ENCODE measurements around the gene ABCC1.

The ABCC1 gene

GRCh38 chr16:16059160-16059559, 109.7 kb downstream of the ABCC1 start:
- DNase-seq, result no peak

DNA sequence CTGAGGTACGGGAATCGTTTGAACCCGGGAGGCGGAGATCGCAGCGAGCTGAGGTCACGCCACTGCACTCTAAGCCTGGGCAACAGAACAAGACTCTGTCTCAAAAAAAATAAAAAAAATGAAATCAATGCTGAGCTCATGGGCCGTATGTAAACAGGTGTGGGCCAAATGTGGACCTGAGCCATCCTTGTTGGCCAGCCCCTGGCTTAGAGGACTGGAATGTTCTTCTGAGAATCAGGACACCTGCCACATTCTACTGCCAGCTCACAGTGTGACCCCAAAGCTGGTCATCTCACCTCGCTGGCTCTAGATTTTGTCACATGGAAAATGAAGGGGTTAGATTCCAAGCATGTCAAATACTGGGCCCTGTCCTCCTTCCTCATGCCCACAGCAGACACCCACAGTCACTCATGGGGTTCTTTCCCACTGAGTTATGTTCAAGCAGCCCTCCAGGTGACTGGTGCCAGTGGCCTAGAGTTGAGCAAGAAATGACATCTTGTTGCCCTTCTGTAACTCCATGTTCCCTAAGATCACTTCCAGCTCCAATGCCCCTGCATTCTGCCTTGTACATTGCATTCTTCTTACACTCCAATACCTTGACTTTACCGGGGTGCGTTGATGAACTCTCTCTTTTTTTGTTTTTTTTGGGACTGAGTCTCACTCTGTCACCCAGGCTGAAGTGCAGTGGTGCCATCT, 110.6 kb downstream of the ABCC1 start:
- DNase-seq, result no peak

GRCh38 chr16:16062023-16062937, 112.9 kb downstream of the ABCC1 start:
- DNase-seq, result no peak

- DNase-seq, result no peak
Observed at GRCh38 chr16:16063683-16064082, 114.3 kb downstream of the ABCC1 start.

DNA sequence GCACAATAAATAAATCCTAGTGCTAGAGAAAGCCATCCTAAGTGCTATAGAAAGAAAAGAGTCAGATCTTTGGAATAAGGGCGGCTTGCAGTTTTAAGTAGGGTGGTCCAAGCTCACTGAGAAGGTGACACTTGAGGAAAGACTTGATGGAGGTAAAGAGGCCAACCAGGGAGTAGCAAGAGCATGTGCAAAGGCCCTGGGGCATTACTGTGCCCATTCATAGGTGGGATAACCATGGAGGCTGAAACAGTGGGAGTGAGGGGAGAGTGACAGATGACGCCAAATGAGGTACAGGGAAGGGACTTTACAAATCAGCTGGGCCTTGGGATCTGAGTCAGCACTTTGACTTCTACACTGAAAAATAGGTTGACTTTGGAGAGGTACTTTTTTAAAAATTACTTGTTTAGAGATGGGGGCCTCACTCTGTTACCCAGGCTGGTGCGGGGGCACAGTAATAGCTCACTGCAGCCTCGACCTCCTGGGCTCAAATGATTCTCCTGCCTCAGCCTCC, 115.5 kb downstream of the ABCC1 start:
- DNase-seq, result no peak

DNA sequence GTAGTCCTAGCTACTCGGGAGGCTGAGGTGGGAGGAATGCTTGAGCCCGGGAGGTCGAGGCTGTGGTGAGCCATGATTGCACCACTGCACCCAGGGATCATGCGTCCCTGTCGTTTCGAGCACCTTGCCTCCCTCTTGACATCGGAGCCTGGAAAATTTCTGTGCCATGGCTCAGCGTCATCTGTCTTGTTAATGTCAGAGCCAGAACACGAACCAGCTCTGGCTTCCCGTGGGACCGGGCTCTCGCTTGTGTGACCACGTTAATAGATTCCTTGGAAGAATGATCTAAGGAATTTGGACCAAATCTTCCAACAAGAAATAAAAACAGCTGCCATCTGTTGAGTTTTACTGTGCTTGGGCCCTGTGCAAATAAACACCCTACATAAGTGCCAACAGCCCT, 117.7 kb downstream of the ABCC1 start:
- DNase-seq, result no peak

GRCh38 chr16:16071631-16072244, 122.3 kb downstream of the ABCC1 start:
- DNase-seq, result no peak

- no peak for DNase-seq
Observed at GRCh38 chr16:16073001-16073545, 123.7 kb downstream of the ABCC1 start.

GRCh38 chr16:16073891-16074881, 124.8 kb downstream of the ABCC1 start:
- peak; percentile 66 for DNase-seq

DNA sequence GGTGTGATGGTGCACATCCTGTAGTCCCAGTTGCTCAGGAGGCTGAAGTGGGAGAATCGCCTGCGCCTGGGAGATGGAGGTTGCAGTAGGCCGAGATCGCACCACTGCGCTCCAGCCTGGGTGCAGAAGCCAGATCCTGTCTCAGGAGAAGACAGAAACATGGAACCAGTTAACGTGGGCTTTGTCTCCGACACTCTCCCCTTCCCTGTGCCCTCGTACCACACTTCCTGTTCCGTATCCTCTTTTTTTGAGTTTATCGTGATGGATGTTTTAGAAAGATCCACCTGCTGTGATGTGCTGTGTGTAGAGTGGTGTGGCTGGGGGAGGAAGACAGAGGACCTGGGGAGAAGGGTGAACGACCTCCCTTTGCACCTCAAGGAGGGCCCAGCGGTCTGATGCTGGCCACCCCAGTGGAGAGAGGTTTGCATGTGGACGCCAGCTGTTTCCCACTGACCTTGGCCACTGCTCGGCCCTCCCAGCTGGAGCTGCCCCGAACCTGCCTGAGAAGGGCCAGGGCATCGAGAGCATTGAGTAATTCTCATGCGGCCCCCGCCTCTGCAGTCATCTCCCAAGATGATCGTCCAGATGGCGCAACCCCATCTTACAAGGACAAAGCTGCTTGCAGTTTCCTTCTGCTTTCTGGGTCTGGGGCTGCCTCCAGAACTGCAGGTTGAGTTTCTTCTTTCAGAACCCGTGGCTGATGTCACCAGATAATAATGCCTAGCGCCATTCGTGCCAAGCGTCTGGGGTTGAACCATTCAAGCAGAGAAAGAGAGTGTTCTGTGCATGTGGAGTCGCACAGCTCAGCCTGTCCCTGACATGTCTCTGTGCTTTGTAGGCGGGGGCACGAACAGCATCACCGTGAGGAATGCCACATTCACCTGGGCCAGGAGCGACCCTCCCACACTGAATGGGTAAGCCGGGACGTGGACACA, 126.3 kb downstream of the ABCC1 start:
- no peak for DNase-seq

DNA sequence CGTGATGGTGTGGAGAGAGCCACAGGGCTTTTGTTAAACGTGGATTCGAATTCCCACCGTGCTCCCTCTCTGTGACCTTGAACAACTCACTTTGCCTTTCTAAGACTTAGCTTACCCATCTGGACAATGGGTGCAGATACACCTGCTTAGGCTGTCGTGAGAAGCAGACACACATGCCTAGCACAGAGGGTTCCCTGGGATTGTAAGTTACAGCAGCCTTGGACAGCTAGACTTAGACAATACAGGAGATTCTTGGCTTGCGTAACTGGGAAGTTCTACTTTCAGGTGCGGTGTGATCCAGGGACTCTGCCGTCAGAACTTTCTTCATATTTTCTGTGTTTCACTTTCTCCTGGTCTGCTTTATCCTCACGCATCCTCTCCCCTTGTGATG, 127.0 kb downstream of the ABCC1 start:
- no peak for DNase-seq

DNA sequence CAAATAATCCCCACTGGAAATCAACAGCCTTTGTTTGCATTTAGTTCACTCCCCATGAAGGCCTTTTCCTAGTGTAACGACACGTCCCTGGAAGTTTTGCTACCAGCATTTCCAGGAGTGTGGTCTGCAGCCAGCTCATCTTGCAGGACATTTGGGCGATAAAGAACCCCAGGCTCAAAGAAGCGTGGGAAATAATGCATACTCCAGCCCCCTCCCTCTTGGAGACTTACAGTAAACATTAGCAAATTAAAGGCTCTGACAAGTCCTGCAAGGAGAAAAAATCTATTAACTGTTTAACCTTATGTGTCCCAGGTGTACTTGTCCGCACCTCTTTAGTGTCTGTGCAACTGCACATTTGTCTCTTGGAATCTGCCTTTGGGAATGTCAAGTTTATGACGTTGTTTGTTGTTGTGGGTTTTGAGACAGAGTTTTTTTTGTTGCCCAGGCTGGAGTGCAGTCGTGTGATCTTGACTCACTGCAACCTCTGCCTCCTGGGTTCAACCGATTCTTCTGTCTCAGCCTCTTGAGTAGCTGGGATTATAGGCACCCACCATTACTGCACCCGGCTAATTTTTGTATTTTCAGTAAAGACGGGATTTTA, 131.1 kb downstream of the ABCC1 start:
- no peak for DNase-seq

GRCh38 chr16:16081141-16081540, 131.7 kb downstream of the ABCC1 start:
- DNase-seq, result no peak

DNA sequence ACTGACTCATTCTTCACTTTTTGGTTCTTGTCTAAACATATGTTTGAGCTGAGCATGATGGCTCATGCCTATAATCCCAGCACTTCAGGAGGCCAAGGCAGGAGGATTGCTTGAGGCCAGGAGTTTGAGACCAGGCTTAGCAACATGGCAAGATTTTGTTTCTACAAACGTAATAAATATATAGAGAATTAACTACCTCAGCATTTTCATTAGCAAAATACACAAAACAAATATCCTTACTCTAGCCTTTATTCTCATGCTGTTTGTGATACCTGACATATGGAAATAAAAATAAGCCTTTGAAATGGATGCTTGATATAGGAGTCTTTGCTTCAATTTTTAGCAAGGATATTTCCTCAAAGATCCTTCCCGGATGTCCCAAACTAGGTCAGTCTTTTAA, 132.8 kb downstream of the ABCC1 start:
- no peak for DNase-seq

DNA sequence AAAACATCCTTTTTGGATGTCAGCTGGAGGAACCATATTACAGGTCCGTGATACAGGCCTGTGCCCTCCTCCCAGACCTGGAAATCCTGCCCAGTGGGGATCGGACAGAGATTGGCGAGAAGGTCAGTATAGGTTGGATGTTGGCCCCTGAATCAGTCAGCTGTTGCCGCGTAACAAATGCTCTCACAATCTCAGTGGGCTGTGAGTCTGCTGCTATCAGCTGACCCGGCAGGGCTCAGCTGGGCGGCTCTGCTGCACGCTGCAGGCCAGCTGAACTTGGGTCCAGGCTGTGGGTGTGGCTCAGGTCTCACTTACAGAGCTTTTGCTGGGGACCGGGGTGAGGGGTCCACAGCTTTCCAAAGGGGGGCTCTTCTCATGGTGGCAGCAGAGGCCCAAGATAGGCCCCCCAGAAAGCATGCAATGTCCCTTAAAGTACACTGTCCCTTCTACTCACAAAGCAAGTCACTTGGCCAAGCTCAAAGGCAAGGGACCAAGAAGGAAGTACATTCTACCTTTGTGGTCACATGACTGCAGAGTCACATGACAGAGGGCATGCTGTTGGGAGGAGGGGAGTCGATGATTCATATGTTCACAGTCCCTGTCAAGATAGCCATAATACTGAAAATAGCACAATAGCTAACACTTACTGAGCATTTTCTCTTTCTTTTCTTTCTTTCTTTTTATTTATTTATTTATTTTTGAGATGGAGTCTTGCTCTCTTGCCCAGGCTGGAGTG, 134.2 kb downstream of the ABCC1 start:
- DNase-seq, result no peak

- DNase-seq, result no peak
Observed at GRCh38 chr16:16084874-16085273, 135.5 kb downstream of the ABCC1 start.

- no peak for DNase-seq
Observed at GRCh38 chr16:16086653-16087446, 137.4 kb downstream of the ABCC1 start.

DNA sequence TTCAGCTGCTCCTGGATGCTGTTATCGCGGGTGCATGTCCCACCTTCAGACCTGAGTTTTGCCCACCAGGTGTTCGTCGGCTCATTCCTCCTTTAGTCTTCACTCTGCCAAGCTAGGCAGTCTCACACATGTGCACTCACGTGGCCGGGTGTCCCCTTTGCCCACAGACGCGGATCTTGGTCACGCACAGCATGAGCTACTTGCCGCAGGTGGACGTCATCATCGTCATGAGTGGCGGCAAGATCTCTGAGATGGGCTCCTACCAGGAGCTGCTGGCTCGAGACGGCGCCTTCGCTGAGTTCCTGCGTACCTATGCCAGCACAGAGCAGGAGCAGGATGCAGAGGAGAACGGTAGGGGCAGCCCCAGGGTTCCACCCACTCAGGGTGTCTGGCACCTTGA, 140.8 kb downstream of the ABCC1 start:
- DNase-seq, result no peak
